NCI-H524 (cell line): Measurements from ENCODE around the gene KCTD3.

ENCODE experiments used
- DNase-seq, 2 experiments: peaks; one replicate each; lab custom pipeline; 2025; lab: John Stamatoyannopoulos, UW

Gene KCTD3

DNA sequence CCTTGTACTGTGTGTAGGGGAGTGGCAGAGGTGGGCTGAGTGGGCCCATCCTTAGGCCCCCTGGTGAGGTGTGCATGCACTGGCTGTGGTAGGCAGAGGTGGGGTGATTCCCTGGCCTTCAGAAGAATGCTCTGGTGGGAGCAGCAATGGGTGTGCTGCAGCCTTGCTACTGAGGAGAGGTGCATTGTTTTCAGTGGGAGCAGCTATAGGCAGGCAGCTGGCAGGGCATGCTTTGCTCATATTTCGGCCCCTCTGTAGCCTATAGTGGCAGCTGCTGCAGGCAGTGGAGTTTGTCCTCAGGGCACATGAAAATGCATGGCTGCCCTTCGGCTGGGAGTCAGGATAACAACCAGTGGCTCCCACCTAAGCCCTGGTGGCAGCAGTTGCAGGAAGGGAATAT lies 10.1 kb upstream of the KCTD3 start:
- no peak for DNase-seq

DNA sequence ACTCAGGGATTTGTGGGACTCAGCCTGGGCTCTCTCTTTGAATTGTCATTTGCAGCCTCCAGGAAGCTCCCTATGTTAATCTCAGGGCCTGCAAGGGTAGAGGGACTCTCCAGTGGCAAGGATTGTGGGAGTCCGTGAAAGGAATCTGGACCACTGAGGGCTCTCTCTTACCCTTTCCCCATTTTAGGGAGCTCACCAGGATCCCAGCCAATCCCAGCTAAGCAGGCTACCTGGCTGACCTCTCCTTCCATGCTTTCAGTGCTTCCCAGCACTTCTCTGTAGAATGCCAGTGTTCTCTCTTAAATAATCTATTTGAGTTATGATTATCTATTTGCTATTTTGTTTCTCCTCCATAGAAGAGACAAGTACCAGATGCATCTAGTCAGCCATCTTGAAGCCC lies 9.6 kb upstream of the KCTD3 start:
- no peak for DNase-seq

DNA sequence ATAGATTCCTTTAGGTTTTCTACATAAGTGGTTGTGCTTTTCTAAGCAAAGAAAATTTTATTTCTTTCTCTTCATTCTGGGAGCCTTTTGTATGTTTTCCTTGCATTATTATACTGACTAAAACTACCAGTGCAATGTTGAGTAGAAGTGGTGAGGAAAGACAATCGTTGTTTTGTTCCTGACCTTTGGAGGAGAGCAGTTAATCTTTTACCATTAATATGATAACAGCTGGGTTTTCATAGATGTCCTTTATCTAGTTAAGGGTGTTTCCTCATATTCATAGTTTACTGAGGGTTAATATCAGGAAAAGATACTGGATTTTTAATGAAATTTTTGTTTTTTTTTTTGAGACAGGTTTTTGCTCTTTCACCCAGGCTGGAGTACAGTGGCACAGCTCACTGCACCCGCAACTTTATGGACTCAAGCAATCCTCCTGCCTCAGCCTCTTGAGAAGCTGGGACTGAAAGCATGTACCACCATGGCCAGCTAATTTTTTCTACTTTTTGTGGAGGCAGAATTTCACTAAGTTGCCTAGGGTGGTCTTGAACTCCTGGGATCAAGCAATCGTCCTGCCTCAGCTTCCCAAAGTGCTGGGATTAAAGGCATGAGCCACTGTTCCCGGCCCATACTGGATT lies 9.0 kb upstream of the KCTD3 start:
- no peak for DNase-seq

DNA sequence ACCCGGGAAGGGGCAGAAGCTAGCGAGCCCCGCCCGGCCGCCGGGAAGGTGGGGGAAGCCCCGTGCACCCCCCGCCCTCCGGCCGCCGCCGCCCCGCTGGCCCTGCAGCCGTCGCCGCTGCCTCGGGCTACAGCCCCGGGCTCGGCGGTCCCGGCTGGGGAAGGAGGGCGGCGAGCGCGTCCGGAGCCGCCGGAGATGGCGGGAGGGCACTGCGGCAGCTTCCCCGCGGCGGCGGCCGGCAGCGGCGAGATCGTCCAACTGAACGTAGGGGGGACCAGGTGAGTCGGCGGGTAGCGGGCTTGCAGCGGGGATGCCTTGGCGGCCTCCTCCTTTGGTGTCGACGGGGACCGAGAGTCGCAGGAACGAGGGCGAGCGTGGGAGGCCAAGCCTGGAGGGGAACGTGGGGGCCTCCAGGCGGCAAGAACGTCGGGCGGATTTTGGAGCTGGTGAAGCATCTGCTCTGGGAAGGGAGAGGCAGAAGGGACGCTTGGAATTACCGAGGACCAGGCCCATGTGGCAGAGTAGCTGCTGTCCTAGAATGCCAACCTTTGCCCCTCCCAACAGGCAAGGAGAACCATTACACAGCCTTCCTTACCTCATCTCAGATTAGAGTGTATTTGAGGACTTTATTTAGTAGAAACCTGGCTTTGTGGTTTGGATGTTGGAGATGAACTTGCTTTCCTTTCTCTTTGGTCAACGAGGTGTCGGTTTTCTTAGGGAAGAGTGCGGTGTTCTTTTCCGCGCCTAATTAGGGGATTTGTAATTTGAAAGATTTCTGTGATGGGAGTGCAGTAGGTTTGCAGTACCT lies 591 bp downstream of the KCTD3 start:
- peak; percentile 62 to 80 for DNase-seq

DNA sequence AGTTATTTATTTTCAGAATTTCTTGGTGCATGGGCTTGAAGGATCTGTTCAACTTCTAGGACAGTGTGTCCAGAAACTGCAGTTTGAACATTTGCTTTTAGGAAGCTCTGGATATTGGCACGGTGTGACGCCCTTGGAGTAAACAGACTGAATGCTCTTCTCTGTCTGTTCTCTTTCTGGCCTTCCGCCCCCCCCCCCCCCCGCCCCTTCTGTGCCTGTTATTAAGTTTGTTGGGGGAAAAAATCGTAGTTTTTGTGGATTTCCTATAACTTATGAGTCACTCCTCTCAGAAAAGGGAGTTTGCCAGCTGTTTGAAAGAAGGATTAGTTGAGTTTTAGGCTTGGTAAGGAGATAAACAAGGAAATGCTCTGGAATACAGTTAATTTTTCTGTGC lies 1.2 kb downstream of the KCTD3 start:
- peak in 1 of 2 experiments; percentile 58 for DNase-seq

DNA sequence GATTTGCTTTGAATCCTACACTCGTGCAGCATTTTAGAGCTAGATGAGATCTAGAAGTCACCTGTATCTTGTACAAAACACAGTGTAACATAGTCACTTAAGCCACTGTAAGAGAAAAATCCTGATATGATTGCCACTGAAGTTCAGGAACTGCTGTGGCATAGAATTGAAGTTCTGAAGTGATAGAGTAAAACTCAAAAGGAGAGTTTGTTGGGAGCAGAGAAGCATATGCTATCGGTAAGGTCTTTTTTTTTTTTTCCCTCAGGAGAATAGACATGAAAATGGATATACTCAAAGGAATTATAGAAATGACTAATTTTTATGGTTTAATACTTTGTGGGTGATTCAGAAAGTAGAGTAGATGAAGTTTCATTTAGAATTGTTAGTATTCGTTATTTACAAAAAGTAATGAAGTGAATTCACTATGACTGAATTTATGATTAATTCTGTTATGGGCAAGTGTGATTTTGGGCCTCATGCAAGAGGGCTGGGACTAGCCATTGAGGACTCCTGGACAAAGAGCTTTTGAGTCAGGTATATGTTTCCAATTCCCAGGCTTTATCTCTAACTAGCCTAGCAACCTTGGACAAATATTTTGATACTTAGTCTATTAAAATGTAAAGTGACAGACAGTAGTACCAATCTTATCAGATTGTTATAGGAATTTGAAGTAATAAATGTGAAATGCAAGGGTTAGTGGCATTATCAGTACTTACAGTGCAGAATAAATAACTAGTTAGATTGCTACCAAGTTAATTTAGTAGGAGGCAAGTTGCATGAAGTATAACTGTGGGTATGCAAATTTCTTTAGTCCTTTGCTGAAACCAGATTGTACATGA lies 3.1 kb downstream of the KCTD3 start:
- DNase-seq, result peak in 1 of 2 experiments; percentile 27

DNA sequence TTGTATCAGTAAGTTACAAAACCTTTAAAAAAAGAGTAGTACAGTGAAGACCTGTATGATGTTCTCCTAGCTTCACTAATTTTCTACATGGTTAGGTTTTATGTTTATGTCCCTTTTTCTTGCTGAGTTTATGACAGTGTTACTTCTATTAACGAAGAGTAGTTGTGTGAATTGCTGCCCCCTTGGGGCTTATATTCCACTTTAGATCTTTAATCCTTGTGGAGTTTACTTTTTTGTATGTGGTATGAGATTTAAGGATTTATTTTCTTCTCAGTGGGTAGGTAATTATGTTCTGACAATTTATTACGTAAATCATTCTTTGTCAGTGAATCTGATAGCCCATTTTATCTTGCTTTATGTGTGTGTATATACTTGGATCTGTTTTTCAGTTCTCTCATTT lies 14.8 kb downstream of the KCTD3 start:
- DNase-seq, result peak in 1 of 2 experiments; percentile 16

DNA sequence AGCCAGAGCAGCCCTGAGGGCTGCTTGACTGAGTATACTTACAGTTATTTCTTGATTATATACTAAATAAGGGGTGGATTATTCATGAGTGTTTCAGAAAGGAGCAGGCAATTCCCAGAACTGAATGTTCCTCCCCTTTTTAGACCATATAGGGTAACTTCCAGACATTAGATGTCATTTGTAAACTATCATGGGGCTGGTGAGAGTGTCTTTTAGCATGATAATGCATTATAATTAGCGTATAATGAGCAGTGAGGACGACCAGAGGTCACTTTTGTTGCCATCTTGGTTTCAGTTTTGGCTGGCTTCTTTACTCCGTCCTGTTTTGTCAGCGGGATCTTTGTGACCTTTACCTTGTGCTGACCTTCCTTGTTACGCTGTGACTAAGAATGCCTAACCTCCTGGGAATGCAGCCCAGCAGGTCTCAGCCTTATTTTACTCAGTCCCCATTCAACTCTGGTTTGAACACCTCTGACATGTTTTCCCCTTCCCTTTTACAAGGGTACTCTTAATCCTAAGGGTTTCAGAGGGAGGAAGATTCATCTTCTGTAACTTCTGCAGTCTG lies 16.2 kb downstream of the KCTD3 start:
- DNase-seq, result no peak

DNA sequence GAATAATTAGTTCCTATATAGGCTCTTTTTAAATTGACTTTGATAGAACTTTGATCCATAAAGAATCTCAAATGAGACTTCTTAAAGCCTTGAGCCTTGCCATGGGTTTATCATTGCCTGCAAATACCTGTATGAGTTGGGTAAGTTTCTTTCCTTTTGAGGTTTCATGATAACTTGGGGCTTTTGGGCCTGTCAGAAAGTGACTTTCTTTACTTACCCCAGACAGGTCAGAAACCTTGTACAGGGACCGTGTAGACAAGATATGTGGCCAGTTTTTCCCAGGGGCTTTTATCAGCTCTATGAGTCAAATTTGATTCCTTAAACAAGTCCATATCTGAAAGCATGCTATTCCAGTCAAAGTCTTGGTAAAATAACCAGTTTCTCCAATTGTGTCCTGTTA lies 17.3 kb downstream of the KCTD3 start:
- DNase-seq, result no peak

DNA sequence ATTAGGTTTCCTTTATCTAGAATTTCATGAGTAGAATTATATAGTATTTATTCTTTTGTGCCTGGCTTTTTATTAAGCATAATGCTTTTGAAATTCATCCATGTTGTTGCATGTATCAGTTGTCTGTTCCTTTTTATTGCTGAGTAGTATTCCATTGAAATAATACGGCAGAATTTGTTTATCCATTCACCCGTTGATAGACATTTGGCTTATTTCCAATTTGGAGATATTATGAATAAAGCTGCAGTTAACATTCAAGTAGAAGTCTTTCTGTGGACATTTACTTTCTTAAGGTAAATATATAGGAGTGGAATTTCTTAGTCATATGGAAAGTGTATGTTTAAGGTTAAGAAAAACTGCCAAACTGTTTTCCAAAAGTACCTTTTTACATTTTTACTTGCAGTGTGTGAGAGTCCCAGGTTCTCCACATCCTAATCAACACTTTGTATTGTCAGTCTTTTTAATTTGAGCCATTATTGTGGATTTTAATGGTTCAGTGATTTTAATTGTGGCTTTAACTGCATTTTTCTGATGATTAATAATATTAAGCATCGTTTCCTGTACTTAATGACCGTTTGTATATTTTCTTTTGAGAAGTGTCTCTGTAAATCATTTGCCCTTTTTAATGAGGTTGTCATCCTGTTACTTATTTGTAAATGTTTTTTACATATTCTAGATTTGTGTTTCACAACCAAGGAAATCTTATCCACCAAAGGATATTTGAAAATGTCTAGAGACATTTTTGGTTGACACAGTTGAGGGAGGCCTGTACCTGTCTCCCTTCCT lies 22.7 kb downstream of the KCTD3 start:
- no peak for DNase-seq

DNA sequence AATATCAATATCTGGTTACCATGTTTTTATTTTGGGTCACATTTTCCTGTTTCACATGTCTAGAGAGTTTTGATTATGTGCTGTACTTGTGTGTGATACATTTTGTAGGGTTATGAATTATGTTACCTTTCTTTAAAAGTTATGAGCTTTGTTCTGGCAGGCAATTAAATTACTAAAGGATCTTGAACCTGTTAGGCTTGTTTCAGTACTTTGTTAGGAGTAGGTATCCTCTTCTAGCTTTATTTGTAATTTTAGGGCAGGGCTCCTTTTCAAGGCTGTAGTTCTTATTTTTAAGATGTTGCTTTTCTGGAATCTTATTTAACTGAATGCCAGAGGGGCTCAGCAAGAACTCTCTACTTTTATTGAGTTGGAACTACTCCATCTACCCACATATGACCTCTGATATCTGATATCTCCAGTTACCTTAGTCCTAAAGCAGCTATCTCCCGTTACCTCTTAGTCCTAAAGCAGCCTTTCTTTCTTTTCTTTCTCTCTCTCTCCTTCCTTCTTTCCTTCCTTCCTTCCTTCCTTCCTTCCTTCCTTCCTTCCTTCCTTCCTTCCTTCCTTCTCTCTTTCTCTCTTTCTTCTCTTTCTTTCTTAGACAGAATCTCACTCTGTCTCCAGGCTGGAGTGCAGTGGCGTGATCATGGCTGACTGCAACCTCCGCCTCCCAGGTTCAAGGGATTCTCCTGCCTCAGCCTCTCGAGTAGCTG lies 23.8 kb downstream of the KCTD3 start:
- no peak for DNase-seq

DNA sequence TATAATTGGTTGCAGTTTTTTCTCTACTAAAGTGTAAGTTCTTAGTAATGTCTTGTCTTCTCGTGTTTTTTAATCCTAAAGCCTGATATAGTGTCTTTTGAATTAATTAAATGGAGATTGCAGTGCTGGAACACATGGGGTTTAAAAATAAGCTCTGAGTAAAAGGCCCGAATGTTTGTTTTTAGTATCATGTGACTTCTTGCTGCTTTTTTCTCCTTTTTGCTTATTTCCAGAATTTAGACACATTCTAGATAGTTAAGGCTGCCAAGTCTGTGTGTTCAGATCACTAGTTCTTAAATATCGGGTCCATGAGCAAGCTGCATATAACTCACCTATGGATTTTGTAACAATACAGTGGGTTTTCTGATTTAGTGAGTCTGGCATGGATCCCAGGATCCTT lies 27.5 kb downstream of the KCTD3 start:
- no peak for DNase-seq

DNA sequence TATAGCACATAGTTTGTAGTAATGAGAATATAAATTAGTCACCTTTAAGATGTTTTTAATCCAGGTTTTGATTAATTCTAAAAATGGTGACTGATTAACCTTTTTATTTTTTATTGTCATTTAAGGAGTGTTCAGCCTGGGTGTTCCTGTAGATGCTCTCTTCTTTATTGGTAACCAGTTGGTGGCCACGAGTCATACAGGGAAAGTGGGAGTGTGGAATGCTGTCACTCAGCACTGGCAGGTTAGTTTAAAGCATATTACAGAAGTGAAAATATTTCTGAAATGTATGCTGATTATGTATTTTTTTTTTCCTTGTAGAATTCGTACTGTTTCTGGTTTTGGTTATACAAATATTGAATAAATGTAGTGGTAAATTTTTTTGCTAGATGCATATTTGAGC lies 28.1 kb downstream of the KCTD3 start:
- DNase-seq, result no peak

DNA sequence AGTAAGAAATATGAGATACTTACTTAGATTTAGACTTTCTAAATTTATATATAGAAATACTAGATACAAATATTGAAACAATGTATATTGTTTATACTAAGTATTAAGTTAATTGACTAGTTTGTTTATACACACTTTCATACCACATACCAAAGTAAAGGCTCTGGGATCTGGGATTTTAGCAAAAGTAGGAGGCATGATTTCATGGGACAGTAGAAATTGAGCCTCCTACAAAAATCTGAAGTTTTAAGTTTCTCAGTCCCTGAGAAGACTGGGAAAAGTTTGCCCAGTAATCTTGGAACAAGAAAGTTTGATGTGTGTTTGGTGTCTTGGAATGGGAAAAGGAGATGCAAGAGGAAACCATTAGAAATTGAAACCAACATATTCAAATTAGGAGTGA lies 30.9 kb downstream of the KCTD3 start:
- no peak for DNase-seq

DNA sequence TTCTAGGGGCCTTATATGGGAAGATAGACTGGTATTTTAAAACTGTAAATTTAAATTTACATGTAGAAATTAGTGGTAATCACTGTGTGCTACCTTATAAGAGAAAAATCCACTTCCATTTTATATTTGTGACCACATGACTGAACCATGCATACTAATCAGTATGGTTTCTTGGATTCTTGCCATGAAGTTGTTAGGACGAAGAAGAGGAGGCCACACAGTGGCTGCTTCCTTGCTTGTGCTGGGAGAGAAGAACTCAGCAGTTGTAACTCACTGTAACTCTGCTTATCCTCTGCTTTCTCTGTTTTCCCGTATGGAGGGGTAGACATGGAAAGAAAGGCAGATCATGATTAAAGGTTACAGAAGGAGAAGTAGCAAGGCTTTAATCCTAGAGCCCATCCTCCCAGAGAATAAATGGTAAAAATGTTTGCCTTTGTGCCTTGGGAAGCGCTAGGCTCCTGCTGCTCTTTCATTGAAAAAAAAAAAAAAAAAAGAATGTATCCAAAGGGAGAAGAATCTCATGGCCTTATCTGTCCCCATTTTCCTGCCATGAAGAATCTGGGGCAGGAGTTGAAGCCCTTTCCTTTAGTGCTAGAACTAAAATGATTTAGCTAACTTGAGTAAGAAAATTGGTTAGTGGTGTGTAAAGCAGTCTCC lies 32.4 kb downstream of the KCTD3 start:
- peak in 1 of 2 experiments; percentile 10 for DNase-seq

DNA sequence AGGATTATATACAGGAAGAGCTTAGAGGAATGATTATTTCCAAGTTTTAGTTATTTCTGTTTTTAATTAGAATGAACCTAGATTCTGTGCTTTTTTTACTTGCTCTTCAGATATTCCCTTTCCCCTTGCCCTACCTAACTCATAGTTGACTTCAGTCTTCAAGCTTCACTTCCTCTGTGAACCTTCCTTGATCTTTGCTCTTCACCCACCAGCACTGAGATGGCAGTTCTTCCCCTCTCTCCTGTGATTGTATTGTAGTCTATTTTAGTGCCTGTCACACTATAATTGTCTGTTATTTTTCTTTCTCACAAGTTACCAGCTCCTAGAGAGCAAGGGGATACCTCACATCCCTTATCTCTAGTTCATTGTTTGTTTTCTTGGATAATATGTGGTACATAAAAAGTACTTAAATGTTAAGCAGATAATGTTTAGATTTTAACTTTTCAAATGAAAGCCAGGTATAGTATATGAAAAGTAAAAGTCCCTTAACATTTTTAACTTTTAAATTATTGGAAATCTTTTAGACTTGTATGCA lies 33.2 kb downstream of the KCTD3 start:
- DNase-seq, result no peak

DNA sequence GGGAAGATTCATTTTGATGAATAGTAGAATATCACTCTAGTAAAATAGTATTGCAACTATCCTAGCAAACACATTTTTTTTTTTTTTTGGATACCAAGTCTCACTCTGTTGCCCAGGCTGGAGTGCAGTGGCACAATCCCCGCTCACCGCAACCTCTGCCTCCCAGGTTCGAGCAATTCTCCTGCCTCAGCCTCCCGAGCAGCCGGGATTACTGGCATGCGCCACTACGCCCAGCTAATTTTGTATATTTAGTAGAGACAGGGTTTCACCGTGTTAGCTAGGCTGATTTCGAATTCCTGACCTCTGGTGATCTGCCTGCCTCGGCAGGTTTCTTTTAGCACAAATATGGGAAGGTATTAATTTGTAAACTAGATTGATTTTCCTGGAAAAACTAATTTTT lies 33.8 kb downstream of the KCTD3 start:
- no peak for DNase-seq

DNA sequence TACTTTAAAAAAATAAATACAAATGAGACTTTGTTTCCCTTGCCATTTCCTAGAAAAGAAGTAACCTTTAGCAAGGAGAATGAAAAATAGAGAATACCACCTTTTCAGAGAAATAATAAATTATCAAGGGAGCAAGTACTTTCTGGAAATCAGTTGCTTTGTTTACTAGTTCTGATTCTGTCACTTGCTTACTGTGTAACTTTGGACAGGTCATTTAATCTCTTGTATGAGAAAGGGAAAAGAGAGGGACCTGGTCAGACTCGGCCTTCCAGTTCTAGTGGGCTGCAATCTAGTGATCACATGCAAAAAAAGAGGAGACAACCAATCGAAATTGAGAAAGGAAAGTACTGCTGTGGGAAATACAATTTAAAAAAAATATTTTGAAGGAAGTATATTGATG lies 34.2 kb downstream of the KCTD3 start:
- DNase-seq, result no peak

DNA sequence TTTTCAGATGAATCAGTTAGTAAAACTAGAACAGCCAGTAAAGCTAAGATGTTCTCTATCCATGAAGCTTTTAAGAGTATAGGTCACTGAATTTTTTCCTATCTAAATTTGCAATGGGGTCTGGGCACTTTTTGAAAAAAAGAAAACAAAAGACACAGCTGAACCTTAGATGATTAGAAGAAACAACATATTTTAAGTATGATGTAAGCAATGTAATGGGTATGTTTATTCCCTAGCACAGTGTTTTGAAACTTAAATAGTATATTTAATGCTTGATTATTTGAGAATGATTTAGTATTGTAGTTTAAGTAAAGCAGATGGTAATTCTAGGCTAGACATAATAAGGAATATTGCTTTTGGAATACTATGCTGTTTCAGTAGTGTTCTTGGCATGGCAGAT lies 36.2 kb downstream of the KCTD3 start:
- no peak for DNase-seq

DNA sequence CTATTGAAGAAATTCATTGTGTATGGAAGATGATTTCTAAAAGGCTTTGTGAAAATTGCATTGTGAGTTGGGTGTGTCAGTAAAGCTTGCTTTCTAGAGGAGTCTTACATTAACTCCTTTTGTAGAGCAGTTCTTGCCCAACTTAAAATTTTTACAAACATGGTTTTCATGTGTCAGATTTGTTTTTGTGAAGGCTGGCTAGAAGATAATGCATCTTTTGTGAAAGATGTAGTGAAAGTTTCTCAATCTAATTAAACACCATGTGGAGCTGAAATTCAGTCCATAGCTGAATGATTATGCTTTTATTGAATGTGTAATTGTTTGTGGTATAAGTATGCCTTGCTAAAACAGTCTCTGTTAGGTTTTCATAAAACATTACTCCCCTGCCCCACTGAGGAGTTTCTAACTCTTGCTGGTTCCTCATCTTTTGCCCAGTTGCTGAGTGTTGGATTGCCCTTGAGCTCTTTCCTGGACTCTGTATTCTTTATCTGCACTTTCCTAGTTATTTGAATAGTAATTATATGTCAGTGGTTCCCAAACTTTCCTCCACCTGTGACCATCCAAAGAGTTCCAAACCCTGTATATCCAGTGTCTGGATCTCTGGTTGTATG lies 38.0 kb downstream of the KCTD3 start:
- DNase-seq, result no peak
